GM23248 (cell line): ENCODE results near the gene GNAQ.

Experiments used
- EZH2 ChIP-seq: fragments of 200-600 bp; sonication (generic); IDR thresholded peaks from 2 replicates; pipeline ENCODE4 v1.6.1; 2018; ENCODE audit warnings: antibody characterized with exemption, mild to moderate bottlenecking; ENCODE audit not compliant: insufficient read depth, poor library complexity, severe bottlenecking
- EZH2phosphoT487 ChIP-seq: fragments of 200-600 bp; sonication (generic); IDR thresholded peaks from 2 replicates; pipeline ENCODE4 v1.6.1; 2018; ENCODE audit warnings: antibody characterized with exemption, moderate library complexity, mild to moderate bottlenecking, low read depth; ENCODE audit not compliant: insufficient read depth

GRCh38 chr9:77677957-77678535 is 353.6 kb downstream of the GNAQ start:
- TF ChIP-seq EZH2phosphoT487: no peak
- TF ChIP-seq EZH2: no peak
